ENCODE measurements around the gene C1orf159.

- TF ChIP-seq CTCF (IDR thresholded peaks at IDR 0.05; ENCODE audit: insufficient read depth, low read length), result no peak
- TF ChIP-seq GABPA (IDR thresholded peaks at IDR 0.05; ENCODE audit: low read depth), result no peak
Measured at GRCh38 chr1:1059494-1060280, 56.2 kb downstream of the C1orf159 start.
